Stomach (tissue), 9 donors: Measurements from ENCODE around the gene CBLL1. TPM values are rescaled to one million over a fixed set of nuclear protein-coding genes. Genes with fewer than 3 reads are reported as not detected.

ENCODE experiments used
- DNase-seq, 2 donors: peaks; one replicate each; pipeline versions ENCODE4 v3.0.0 to v3.0.0-alpha.2; 2013 to 2019
- H3K27ac ChIP-seq, 5 donors: fragments of 200-600 bp in 4 of 5; sonication (generic) in 4 of 5; one replicate each; pipeline ENCODE4 v1.5.1; 2013 to 2019; ENCODE audit warnings: mild to moderate bottlenecking in 1 of 5, moderate library complexity in 1 of 5
- H3K27me3 ChIP-seq, 3 donors: fragments of 200-600 bp; sonication (generic); one replicate each; pipeline ENCODE4 v1.5.1; 2017 to 2019; ENCODE audit warnings: mixed run types in 1 of 3
- H3K36me3 ChIP-seq, 4 donors: fragments of 200-600 bp; sonication (generic); 1 replicate in 3 of 4; 2 replicates in 1 of 4; pipeline ENCODE4 v1.5.1; 2016 to 2019
- H3K4me1 ChIP-seq, 4 donors: fragments of 200-600 bp; sonication (generic); one replicate each; pipeline ENCODE4 v1.5.1; 2016 to 2019
- H3K4me3 ChIP-seq, 4 donors: fragments of 200-600 bp; sonication (generic) in 3 of 4; one replicate each; pipeline ENCODE4 v1.5.1; 2016 to 2019; ENCODE audit warnings: mild to moderate bottlenecking in 1 of 4
- H3K9me3 ChIP-seq, 4 donors: fragments of 200-600 bp; sonication (generic); one replicate each; pipeline ENCODE4 v1.5.1; 2016 to 2019
- EP300 ChIP-seq: sonication (generic); formaldehyde crosslinking; IDR thresholded peaks from one replicate; pipeline ENCODE4 v1.6.1; 2017; ENCODE audit warnings: antibody characterized with exemption
- POLR2A ChIP-seq, 4 donors: fragments of 450-650 bp; IDR thresholded peaks; one replicate each; pipeline ENCODE4 v1.6.1; 2016; ENCODE audit warnings: antibody characterized with exemption in 4 of 4, control low read depth in 2 of 4, mild to moderate bottlenecking in 1 of 4, moderate library complexity in 1 of 4
- POLR2AphosphoS5 ChIP-seq, 3 donors: sonication (generic); formaldehyde crosslinking; IDR thresholded peaks; one replicate each; pipeline ENCODE4 v1.6.1; 2016; ENCODE audit warnings: antibody characterized with exemption in 3 of 3
- WGBS, 5 donors: extraction: QIAGEN DNeasy Blood & Tissue Kit in 3 of 5; methylation state at CpG; one replicate each; pipeline versions ENCODE4 v1.1.5 to v1.1.7; 2013 to 2018; 5-methylcytosine and 5-hydroxymethylcytosine counted together
- intact Hi-C: fragments of 100-400 bp; cut with DNase I; formaldehyde crosslinking; loops from one replicate; pipeline ENCODE4 v1.15.1; 2023; ENCODE audit warnings: low total_unique reads
- polyA plus RNA-seq, 3 donors: library from polyadenylated mRNA; stranded (reverse); fragments of 200-250 nt; gene quantifications; one replicate each; pipeline ENCODE4 v1.2.3, GENCODE V29; 2013
- total RNA-seq, 5 donors: library from RNA; depleted of rRNA; stranded (reverse); fragments of >200 nt; gene quantifications; one replicate each; pipeline versions ENCODE4 v1.1.0 to v1.2.3, GENCODE V29; 2014 to 2016
- TF ChIP-seq, protein P1 (sequence below), 7 experiments: fragments of 450-650 bp in 4 of 7; fragments of 200-600 bp in 3 of 7; sonication (generic) in 3 of 7; IDR thresholded peaks; one replicate each; pipeline ENCODE4 v1.5.1; 2016 to 2019; ENCODE audit warnings: antibody characterized with exemption in 7 of 7, control low read depth in 2 of 7, mild to moderate bottlenecking in 1 of 7
- donor health status: healthy with polysubstance abuse.
- donor health status: Bipolar disorder and iron deficiency.
- donor health status: healthy.

Gene CBLL1
- total and polyA plus RNA-seq, 8 donors = 4.8 to 29.4 (median 11.8) TPM

DNA sequence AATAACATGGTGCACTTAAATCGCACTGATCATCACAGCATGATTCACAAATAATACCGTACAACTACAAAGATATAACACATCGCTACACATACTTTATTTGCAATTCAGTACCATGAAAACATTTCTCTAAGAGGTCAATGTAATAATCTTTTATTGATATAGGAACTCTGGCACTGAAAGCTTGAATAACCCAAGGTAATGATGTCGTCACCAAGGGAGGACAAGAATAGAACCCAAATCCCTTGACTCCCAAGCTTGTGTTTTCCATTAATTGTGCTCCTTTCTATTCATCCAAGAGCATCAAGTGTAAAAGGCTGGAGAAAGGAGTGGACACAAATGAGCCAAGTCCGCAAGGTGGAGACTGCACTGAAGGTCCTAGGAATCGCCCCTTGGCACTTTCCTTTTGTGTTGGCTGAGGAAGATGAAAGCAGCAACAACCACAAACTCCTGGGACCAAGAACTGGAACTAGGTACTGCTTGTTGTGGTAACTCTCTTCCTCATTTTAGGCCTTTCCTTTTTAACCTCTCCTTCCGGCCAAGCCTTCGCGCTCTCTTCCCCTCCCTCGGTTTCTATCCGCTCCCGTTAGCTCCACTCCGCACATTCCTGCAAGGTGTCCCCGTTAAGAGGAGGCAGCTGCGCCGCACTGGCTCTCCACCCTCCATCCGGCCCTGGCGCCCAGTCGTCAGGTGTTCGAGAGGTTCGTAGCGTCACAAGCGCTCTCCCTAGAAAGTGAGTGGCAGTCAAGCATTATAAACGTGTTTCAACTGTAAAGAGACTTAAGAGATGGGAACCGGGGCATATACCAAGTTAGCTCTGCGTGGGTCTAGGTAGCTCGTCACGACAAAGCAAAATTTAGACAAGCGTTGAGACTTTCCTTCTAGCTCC is 1.0 kb upstream of the CBLL1 start:
- TF ChIP-seq, protein P1, sequence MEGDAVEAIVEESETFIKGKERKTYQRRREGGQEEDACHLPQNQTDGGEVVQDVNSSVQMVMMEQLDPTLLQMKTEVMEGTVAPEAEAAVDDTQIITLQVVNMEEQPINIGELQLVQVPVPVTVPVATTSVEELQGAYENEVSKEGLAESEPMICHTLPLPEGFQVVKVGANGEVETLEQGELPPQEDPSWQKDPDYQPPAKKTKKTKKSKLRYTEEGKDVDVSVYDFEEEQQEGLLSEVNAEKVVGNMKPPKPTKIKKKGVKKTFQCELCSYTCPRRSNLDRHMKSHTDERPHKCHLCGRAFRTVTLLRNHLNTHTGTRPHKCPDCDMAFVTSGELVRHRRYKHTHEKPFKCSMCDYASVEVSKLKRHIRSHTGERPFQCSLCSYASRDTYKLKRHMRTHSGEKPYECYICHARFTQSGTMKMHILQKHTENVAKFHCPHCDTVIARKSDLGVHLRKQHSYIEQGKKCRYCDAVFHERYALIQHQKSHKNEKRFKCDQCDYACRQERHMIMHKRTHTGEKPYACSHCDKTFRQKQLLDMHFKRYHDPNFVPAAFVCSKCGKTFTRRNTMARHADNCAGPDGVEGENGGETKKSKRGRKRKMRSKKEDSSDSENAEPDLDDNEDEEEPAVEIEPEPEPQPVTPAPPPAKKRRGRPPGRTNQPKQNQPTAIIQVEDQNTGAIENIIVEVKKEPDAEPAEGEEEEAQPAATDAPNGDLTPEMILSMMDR (IDR thresholded peaks at IDR 0.05) = no peak
- TF ChIP-seq EP300 (no peak), POLR2A (IDR thresholded peaks at IDR 0.05) (no peak), POLR2AphosphoS5 (IDR thresholded peaks at IDR 0.05) (no peak)
- Histone ChIP-seq H3K27ac (peak overlapping the region; percentile 90 to 97 (median 93)), H3K4me3 (peak overlapping the region; percentile 66 to 98 (median 83)), H3K9me3 (no peaks in the 10 kb centered on the region), H3K4me1 (peaks cover 26 to 42% (median 39%) of the 10 kb centered on the region in 4 donors), H3K27me3 (no peaks in the 10 kb centered on the region), H3K36me3 (no peaks in the 10 kb centered on the region)
- 10 to 14% (median 12%) methylated on average over 29 of the region's 29 CpGs for WGBS, 5 donors
- intact Hi-C loops = loop anchor here (5.0 kb wide), 1 partner anchor 129 kb away; no protein-coding TSS in a partner anchor
- peak in 1 of 2 donors; percentile 57 for DNase-seq

DNA sequence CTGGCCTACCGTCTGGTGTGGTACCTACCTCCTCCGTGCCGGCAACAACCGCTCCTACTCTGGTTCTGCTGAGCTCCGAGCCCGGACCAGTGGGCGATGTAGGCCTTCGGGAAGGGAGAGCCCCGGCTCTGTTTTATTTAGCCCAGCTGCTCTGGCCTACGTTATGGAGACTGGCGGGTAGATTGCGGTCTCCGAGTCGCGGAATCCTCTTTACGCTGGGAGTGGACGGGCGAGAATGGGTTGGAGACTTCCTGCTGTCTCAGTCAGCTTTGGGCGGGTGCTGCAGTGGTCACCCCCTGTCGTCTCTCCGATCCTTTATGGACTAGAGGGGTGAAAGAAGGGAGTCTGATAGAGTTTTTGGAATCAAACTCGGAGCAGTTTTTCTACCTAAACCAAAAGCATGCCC is 406 bp downstream of the CBLL1 start:
- Histone ChIP-seq H3K9me3 (no peaks in the 10 kb centered on the region), H3K4me3 (peak overlapping the region; percentile 66 to 98 (median 83)), H3K36me3 (peaks cover 0 to 7% (median 7%) of the 10 kb centered on the region in 4 donors), H3K4me1 (peaks cover 26 to 55% (median 45%) of the 10 kb centered on the region in 4 donors), H3K27me3 (no peaks in the 10 kb centered on the region), H3K27ac (peak overlapping the region; percentile 90 to 97 (median 93))
- 0 to 1% (median 0%) methylated on average over 16 to 22 of the region's 22 CpGs for WGBS, 5 donors
- intact Hi-C loops = loop anchor here (5.0 kb wide), 1 partner anchor 128 kb away; no protein-coding TSS in a partner anchor
- TF ChIP-seq POLR2AphosphoS5 (IDR thresholded peaks at IDR 0.05) = no peak
- no peak for TF ChIP-seq POLR2A (IDR thresholded peaks at IDR 0.05)
- TF ChIP-seq EP300 = no peak
- TF ChIP-seq, protein P1 (IDR thresholded peaks at IDR 0.05) = no peak
- no peak for DNase-seq

- Histone ChIP-seq H3K4me3 (peak overlapping the region in 2 of 4 donors; percentile 87 to 98), H3K4me1 (peaks cover 26 to 55% (median 45%) of the 10 kb centered on the region in 4 donors), H3K36me3 (peaks cover 0 to 24% (median 23%) of the 10 kb centered on the region in 4 donors), H3K9me3 (no peaks in the 10 kb centered on the region), H3K27ac (no peak overlapping the region), H3K27me3 (no peaks in the 10 kb centered on the region)
- no peak for TF ChIP-seq EP300
- TF ChIP-seq POLR2AphosphoS5 (IDR thresholded peaks at IDR 0.05) = no peak
- TF ChIP-seq, protein P1 (IDR thresholded peaks at IDR 0.05) = no peak
- TF ChIP-seq POLR2A (IDR thresholded peaks at IDR 0.05) = no peak
- no peak for DNase-seq
- 54 to 67% (median 63%) methylated on average over 3 of the region's 3 CpGs for WGBS, 5 donors
- intact Hi-C loops = no loop called here
Observed at GRCh38 chr7:107746006-107746405, 2.1 kb downstream of the CBLL1 start.

DNA sequence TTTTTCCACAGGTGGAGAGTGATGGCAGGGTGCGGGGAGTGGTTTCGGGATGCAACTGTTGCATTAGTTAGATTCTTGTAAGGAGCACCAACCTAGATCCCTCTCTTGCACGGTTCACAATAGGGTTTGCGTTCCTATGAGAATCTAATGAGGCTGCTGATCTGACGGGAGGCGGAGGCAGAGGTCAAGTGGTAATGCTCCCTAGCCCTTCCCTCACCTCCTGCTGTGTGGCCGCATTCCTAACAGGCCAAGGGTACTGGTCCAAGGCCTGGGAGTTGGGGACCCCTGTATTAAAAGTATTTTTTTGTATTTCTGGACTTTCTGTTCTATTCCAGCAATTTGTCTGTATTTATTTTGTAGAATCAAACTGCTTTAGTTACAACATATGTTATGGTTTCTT is 7.2 kb downstream of the CBLL1 start:
- H3K36me3 ChIP-seq = peaks cover 13 to 75% (median 74%) of the 10 kb centered on the region in 4 donors
- TF ChIP-seq EP300 (no peak), POLR2A (IDR thresholded peaks at IDR 0.05) (no peak), POLR2AphosphoS5 (IDR thresholded peaks at IDR 0.05) (no peak)
- TF ChIP-seq, protein P1 (IDR thresholded peaks at IDR 0.05) = no peak

More for the DNA sequence above, 7.2 kb downstream of the CBLL1 start:
- Histone ChIP-seq H3K9me3 (no peaks in the 10 kb centered on the region), H3K4me1 (peaks cover 8 to 33% (median 22%) of the 10 kb centered on the region in 4 donors), H3K27ac (no peak overlapping the region), H3K27me3 (no peaks in the 10 kb centered on the region), H3K4me3 (no peak overlapping the region)
- WGBS, 5 donors = 94 to 96% (median 95%) methylated on average over 6 to 7 of the region's 7 CpGs
- intact Hi-C loops = no loop called here
- DNase-seq = no peak
